Measurements from ENCODE around the gene RAB5B.

DNA sequence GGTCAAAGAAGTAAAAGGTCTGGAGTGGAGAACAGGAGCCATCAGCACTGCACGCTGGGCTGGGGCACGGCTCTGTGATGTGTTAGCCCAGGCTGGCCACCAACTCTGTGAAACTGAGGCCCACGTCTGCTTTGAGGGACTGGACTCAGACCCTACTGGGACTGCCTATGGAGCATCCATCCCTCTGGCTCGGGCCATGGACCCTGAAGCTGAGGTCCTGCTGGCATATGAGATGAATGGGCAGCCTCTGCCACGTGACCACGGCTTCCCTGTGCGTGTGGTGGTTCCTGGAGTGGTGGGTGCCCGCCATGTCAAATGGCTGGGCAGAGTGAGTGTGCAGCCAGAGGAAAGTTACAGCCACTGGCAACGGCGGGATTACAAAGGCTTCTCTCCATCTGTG is 30.3 kb downstream of the RAB5B start:
- TF ChIP-seq, protein P1, sequence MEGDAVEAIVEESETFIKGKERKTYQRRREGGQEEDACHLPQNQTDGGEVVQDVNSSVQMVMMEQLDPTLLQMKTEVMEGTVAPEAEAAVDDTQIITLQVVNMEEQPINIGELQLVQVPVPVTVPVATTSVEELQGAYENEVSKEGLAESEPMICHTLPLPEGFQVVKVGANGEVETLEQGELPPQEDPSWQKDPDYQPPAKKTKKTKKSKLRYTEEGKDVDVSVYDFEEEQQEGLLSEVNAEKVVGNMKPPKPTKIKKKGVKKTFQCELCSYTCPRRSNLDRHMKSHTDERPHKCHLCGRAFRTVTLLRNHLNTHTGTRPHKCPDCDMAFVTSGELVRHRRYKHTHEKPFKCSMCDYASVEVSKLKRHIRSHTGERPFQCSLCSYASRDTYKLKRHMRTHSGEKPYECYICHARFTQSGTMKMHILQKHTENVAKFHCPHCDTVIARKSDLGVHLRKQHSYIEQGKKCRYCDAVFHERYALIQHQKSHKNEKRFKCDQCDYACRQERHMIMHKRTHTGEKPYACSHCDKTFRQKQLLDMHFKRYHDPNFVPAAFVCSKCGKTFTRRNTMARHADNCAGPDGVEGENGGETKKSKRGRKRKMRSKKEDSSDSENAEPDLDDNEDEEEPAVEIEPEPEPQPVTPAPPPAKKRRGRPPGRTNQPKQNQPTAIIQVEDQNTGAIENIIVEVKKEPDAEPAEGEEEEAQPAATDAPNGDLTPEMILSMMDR (IDR thresholded peaks at IDR 0.05): no peak
- no peak for TF ChIP-seq POLR2A (IDR thresholded peaks at IDR 0.05)

Data from sigmoid colon (tissue), 3 donors.